MM.1S (cell line): ENCODE results near the gene POLN.

Source experiments
- DNase-seq: peaks from one replicate; pipeline ENCODE4 v3.0.0-alpha.2; 2015
- H2AFZ ChIP-seq: fragments of 300-600 bp; sonication (generic); 2 replicates; pipeline ENCODE4 v1.6.0; 2016; ENCODE audit warnings: antibody characterized with exemption, low read length
- H3F3A ChIP-seq: fragments of 300-600 bp; sonication (generic); 2 replicates; pipeline ENCODE4 v1.6.1; 2016; ENCODE audit warnings: mild to moderate bottlenecking, antibody characterized with exemption, low read length, moderate library complexity, mixed read lengths; ENCODE audit not compliant: insufficient read depth
- H3K27ac ChIP-seq: fragments of 300-600 bp; sonication (generic); 2 replicates; pipeline ENCODE4 v1.5.1; 2016; ENCODE audit warnings: mild to moderate bottlenecking, low read length
- H3K27me3 ChIP-seq: fragments of 300-600 bp; sonication (generic); replicated peaks from 2 replicates; pipeline ENCODE4 v1.6.0; 2016; ENCODE audit warnings: low read length; ENCODE audit not compliant: insufficient read depth
- H3K36me3 ChIP-seq: fragments of 300-600 bp; sonication (generic); replicated peaks from 2 replicates; pipeline ENCODE4 v1.6.1; 2016; ENCODE audit warnings: mild to moderate bottlenecking, low read length, mixed read lengths; ENCODE audit not compliant: insufficient read depth
- H3K4me1 ChIP-seq: fragments of 300-600 bp; sonication (generic); 2 replicates; pipeline ENCODE4 v1.6.1; 2016; ENCODE audit warnings: low read length, mixed read lengths
- H3K4me2 ChIP-seq: fragments of 300-600 bp; sonication (generic); 2 replicates; pipeline ENCODE4 v1.6.0; 2016; ENCODE audit warnings: low read depth, low read length
- H3K4me3 ChIP-seq: fragments of 300-600 bp; sonication (generic); 2 replicates; pipeline ENCODE4 v1.5.1; 2016; ENCODE audit warnings: low read length, mixed read lengths
- H3K79me2 ChIP-seq: fragments of 300-600 bp; sonication (generic); 2 replicates; pipeline ENCODE4 v1.6.1; 2016; ENCODE audit warnings: mixed run types, low read length, mixed read lengths
- H3K9ac ChIP-seq: fragments of 300-600 bp; sonication (generic); 2 replicates; pipeline ENCODE4 v1.6.1; 2016; ENCODE audit warnings: low read length, mixed read lengths
- H3K9me2 ChIP-seq: fragments of 300-600 bp; sonication (generic); replicated peaks from 2 replicates; pipeline ENCODE4 v1.6.1; 2016; ENCODE audit warnings: mild to moderate bottlenecking, low read length, mixed read lengths; ENCODE audit not compliant: insufficient read depth
- H3K9me3 ChIP-seq: fragments of 300-600 bp; sonication (generic); replicated peaks from 2 replicates; pipeline ENCODE4 v1.6.1; 2016; ENCODE audit warnings: mild to moderate bottlenecking, low read length, mixed read lengths; ENCODE audit not compliant: insufficient read depth
- H4K20me1 ChIP-seq: fragments of 300-600 bp; sonication (generic); 2 replicates; pipeline ENCODE4 v1.6.1; 2016; ENCODE audit warnings: mild to moderate bottlenecking, low read length, moderate library complexity, mixed read lengths; ENCODE audit not compliant: insufficient read depth
- CTCF ChIP-seq: fragments of 300-600 bp; sonication (generic); IDR thresholded peaks from 2 replicates; pipeline ENCODE4 v1.5.1; 2016; ENCODE audit warnings: antibody characterized with exemption, low read length, mixed read lengths
- EZH2 ChIP-seq: fragments of 300-600 bp; sonication (generic); optimal IDR thresholded peaks from 2 replicates; pipeline ENCODE3; 2017; ENCODE audit warnings: low read depth, mild to moderate bottlenecking, antibody characterized with exemption, low read length, mixed read lengths
- EZH2phosphoT487 ChIP-seq: fragments of 300-600 bp; sonication (generic); IDR thresholded peaks from 2 replicates; pipeline ENCODE4 v1.6.1; 2018; ENCODE audit warnings: antibody characterized with exemption, low read length

POLN gene

GRCh38 chr4:2269206-2269531, 27.2 kb upstream of the POLN start:
- H4K20me1 ChIP-seq: no peaks in the 10 kb centered on the region
- TF ChIP-seq EZH2phosphoT487: no peak
- no peak for TF ChIP-seq CTCF
- TF ChIP-seq EZH2: no peak
- H2AFZ ChIP-seq: no peak overlapping the region
- H3K4me3 ChIP-seq: no peak overlapping the region
- H3K79me2 ChIP-seq: no peaks in the 10 kb centered on the region
- peaks cover 3% of the 10 kb centered on the region; the same call in 1 of the 2 replicates for H3F3A ChIP-seq
- peaks cover 7% of the 10 kb centered on the region for H3K4me1 ChIP-seq
- no peaks in the 10 kb centered on the region for H3K27me3 ChIP-seq
- no peak for DNase-seq
- no peaks in the 10 kb centered on the region for H3K9me2 ChIP-seq
- H3K36me3 ChIP-seq: no peaks in the 10 kb centered on the region
- no peak overlapping the region for H3K9ac ChIP-seq
- no peak overlapping the region for H3K4me2 ChIP-seq
- H3K9me3 ChIP-seq: no peaks in the 10 kb centered on the region
- H3K27ac ChIP-seq: no peak overlapping the region

GRCh38 chr4:2268357-2269205, 26.7 kb upstream of the POLN start:
- DNase-seq: no peak
- Histone ChIP-seq H4K20me1 (no peaks in the 10 kb centered on the region), H3K79me2 (no peaks in the 10 kb centered on the region), H2AFZ (no peak overlapping the region), H3K4me3 (no peak overlapping the region), H3K9ac (no peak overlapping the region), H3K27ac (no peak overlapping the region), H3K9me2 (no peaks in the 10 kb centered on the region), H3K9me3 (no peaks in the 10 kb centered on the region), H3F3A (peaks cover 9% of the 10 kb centered on the region), H3K4me1 (peaks cover 13% of the 10 kb centered on the region), H3K27me3 (no peaks in the 10 kb centered on the region), H3K36me3 (no peaks in the 10 kb centered on the region), H3K4me2 (no peak overlapping the region)
- no peak for TF ChIP-seq CTCF

- Histone ChIP-seq H3K27ac (no peak overlapping the region), H3K36me3 (no peaks in the 10 kb centered on the region), H3K4me2 (no peak overlapping the region), H3K27me3 (no peaks in the 10 kb centered on the region), H3K4me3 (no peak overlapping the region), H3K79me2 (no peaks in the 10 kb centered on the region), H3K9me2 (no peaks in the 10 kb centered on the region), H4K20me1 (no peaks in the 10 kb centered on the region), H2AFZ (no peak overlapping the region), H3K4me1 (peaks cover 18% of the 10 kb centered on the region), H3K9me3 (no peaks in the 10 kb centered on the region), H3K9ac (no peak overlapping the region), H3F3A (peaks cover 13% of the 10 kb centered on the region)
- DNase-seq: no peak
- no peak for TF ChIP-seq EZH2
- TF ChIP-seq CTCF: no peak
- TF ChIP-seq EZH2phosphoT487: no peak
These were observed 25.9 kb upstream of the POLN start for GRCh38 chr4:2267841-2268240.
